ENCODE data around the gene VPREB3.

VPREB3 gene

DNA sequence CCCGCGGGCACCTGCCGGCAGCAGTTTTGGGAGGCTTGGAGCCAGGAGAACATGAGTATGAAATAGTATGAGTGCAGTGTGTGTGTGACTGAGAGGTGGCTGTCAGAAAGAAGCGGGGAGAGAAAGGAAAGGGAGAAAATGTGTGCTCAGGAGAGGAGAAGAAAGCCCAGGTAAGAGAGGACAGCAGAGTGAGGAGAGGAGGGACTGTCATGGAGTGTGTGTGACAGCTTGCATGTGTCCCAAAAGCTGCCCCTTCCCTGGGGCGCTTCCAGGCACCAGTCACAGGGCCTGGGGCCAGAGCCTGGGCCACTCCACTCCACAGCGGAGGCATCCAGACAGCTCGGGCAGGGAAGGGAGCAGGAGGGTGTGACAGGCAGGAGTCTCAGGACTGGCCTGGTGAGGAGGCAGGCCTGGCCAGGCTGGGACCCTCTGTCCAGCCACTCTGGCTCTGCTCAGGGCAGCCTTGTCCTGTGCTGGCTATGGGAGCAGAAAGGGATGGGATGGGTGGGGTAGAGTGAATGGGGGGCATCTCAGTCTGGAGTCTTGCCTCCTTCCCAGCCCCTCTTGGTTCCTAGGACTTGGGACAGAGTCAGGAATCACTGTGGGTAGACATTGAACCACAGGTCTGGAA, 19.4 kb upstream of the VPREB3 start:
- TF ChIP-seq, protein P1, sequence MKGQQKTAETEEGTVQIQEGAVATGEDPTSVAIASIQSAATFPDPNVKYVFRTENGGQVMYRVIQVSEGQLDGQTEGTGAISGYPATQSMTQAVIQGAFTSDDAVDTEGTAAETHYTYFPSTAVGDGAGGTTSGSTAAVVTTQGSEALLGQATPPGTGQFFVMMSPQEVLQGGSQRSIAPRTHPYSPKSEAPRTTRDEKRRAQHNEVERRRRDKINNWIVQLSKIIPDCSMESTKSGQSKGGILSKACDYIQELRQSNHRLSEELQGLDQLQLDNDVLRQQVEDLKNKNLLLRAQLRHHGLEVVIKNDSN (IDR thresholded peaks at IDR 0.05): no peak
- TF ChIP-seq EP300 (IDR thresholded peaks at IDR 0.05; ENCODE audit: borderline replicate concordance) (no peak), EGR1 (IDR thresholded peaks at IDR 0.05) (no peak), FOXM1 (IDR thresholded peaks at IDR 0.05; ENCODE audit: borderline replicate concordance, low read depth) (no peak), RAD21 (IDR thresholded peaks at IDR 0.05; ENCODE audit: low read depth) (no peak), YY1 (IDR thresholded peaks at IDR 0.05; ENCODE audit: low read depth) (no peak), NFIC (IDR thresholded peaks at IDR 0.05) (no peak)
- TF ChIP-seq, protein P2, sequence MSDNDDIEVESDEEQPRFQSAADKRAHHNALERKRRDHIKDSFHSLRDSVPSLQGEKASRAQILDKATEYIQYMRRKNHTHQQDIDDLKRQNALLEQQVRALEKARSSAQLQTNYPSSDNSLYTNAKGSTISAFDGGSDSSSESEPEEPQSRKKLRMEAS (IDR thresholded peaks at IDR 0.05): no peak
- TF ChIP-seq, protein P3, sequence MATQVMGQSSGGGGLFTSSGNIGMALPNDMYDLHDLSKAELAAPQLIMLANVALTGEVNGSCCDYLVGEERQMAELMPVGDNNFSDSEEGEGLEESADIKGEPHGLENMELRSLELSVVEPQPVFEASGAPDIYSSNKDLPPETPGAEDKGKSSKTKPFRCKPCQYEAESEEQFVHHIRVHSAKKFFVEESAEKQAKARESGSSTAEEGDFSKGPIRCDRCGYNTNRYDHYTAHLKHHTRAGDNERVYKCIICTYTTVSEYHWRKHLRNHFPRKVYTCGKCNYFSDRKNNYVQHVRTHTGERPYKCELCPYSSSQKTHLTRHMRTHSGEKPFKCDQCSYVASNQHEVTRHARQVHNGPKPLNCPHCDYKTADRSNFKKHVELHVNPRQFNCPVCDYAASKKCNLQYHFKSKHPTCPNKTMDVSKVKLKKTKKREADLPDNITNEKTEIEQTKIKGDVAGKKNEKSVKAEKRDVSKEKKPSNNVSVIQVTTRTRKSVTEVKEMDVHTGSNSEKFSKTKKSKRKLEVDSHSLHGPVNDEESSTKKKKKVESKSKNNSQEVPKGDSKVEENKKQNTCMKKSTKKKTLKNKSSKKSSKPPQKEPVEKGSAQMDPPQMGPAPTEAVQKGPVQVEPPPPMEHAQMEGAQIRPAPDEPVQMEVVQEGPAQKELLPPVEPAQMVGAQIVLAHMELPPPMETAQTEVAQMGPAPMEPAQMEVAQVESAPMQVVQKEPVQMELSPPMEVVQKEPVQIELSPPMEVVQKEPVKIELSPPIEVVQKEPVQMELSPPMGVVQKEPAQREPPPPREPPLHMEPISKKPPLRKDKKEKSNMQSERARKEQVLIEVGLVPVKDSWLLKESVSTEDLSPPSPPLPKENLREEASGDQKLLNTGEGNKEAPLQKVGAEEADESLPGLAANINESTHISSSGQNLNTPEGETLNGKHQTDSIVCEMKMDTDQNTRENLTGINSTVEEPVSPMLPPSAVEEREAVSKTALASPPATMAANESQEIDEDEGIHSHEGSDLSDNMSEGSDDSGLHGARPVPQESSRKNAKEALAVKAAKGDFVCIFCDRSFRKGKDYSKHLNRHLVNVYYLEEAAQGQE (IDR thresholded peaks at IDR 0.05; ENCODE audit: low read depth): no peak

DNA sequence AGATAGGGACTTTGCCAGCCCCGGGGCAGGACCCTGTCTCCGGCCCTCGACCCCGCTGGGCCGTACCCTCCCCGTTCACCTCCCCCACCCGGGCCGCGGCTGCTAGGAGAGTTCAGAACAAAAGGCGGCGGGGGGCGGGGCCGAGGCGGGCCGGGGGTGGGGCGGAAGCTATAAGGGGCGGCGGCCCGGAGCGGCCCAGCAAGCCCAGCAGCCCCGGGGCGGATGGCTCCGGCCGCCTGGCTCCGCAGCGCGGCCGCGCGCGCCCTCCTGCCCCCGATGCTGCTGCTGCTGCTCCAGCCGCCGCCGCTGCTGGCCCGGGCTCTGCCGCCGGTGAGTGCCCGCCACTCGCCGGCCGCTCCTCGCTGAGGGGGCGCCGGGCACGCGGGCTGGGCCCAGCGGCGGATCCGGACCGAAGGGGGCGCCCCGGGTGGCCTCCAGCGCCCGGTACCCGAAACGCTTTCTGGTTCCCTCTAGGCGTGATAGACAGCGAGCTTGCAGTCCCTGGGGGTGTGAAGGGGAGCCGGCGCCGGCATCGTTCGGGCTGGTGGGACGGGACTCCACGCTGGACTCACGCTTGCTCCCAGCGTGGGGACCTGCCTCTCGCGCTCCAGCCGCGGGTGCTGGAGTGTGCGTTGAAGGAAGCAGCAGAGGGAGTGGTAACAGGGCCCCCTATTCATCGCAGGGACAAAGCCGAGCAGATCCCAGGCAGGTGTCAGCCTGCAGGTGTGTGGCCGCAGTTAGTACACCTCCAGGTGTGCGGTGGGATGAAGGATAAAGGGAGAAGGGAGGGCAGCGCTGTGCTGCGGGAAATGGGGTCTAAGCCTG, 18.6 kb upstream of the VPREB3 start, which contains the start of gene MMP11:
MMP11 (plus strand) TSS at position 201 of the 825 bp plus-strand sequence; CDS start at position 223, 22 bp downstream.
- TF ChIP-seq CREB1 (IDR thresholded peaks at IDR 0.05; ENCODE audit: low read depth) (no peak), ZBTB7A (IDR thresholded peaks at IDR 0.05; ENCODE audit: low read depth) (peak; percentile 49), TAF1 (IDR thresholded peaks at IDR 0.05; ENCODE audit: low read depth) (peak; percentile 38; the same call in 1 of the 2 replicates), TCF12 (IDR thresholded peaks at IDR 0.05; ENCODE audit: low read depth) (no peak), TEAD4 (IDR thresholded peaks at IDR 0.05) (no peak), EGR1 (IDR thresholded peaks at IDR 0.05) (no peak), CEBPB (IDR thresholded peaks at IDR 0.05) (no peak)
- TF ChIP-seq, protein P1 (IDR thresholded peaks at IDR 0.05): no peak

DNA sequence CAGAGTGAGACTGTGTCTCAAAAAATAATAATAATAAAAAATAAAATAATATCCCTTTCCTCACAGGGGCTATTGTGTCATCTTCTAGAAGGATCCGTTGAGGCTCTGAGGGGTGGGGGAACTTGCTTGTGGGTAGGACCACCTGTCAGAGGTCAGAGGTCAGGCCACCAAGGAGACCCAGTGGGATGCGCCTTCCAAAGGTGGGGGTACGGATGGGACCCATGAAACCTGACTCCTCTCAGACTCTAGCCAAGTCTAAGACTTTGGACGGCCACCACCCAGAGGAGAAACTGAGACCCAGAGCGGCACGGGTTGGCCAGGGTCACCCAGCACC, 18.1 kb upstream of the VPREB3 start:
- TF ChIP-seq, protein P3 (IDR thresholded peaks at IDR 0.05; ENCODE audit: low read depth): no peak
- TF ChIP-seq TCF12 (IDR thresholded peaks at IDR 0.05; ENCODE audit: low read depth) (no peak), EP300 (IDR thresholded peaks at IDR 0.05; ENCODE audit: borderline replicate concordance) (no peak), TAF1 (IDR thresholded peaks at IDR 0.05; ENCODE audit: low read depth) (no peak), CEBPB (IDR thresholded peaks at IDR 0.05) (no peak), TEAD4 (IDR thresholded peaks at IDR 0.05) (no peak), ZBTB7A (IDR thresholded peaks at IDR 0.05; ENCODE audit: low read depth) (no peak; the same call in 1 of the 2 replicates), FOXM1 (IDR thresholded peaks at IDR 0.05; ENCODE audit: borderline replicate concordance, low read depth) (no peak), YY1 (IDR thresholded peaks at IDR 0.05; ENCODE audit: low read depth) (no peak), CREB1 (IDR thresholded peaks at IDR 0.05; ENCODE audit: low read depth) (no peak), EGR1 (IDR thresholded peaks at IDR 0.05) (no peak)
- TF ChIP-seq, protein P1 (IDR thresholded peaks at IDR 0.05): no peak
- TF ChIP-seq, protein P2 (IDR thresholded peaks at IDR 0.05): no peak

DNA sequence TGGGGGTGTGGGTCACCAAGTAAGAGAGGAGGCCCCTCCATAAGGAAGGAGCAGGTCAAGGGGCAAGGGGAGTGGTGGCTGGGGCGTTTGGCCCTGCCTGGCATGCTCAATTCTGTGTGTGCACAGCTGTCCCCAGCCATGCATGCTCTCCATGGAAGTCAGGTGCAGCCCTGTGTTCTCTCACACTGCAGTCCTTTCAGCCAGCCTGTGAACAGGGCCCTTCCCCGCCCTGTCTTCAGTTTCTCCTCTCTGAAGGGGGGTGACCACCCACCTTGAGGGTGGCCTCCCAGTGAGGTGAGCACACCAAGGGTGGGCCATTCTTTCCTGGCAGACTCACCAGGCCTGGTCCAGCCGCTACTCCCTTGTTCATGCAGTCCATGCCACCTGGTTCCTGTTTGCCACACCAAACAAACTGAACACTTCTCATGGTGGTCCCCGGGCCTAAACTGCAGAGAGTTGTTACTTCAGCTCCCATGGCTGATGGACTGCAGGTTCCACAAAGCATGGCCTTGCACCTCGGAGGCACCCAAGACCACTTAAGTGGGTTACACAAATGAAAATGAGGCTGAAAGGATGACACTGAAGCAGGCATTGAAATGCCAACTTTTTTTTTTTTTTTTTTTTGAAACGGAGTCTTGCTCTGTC, 15.2 kb upstream of the VPREB3 start:
- TF ChIP-seq YY1 (IDR thresholded peaks at IDR 0.05; ENCODE audit: low read depth) (no peak), RAD21 (IDR thresholded peaks at IDR 0.05; ENCODE audit: low read depth) (no peak), EP300 (IDR thresholded peaks at IDR 0.05; ENCODE audit: borderline replicate concordance) (no peak), CREB1 (IDR thresholded peaks at IDR 0.05; ENCODE audit: low read depth) (no peak), TCF12 (IDR thresholded peaks at IDR 0.05; ENCODE audit: low read depth) (no peak), ZBTB7A (IDR thresholded peaks at IDR 0.05; ENCODE audit: low read depth) (no peak), CEBPB (IDR thresholded peaks at IDR 0.05) (no peak), TAF1 (IDR thresholded peaks at IDR 0.05; ENCODE audit: low read depth) (no peak), FOXM1 (IDR thresholded peaks at IDR 0.05; ENCODE audit: borderline replicate concordance, low read depth) (no peak), EGR1 (IDR thresholded peaks at IDR 0.05) (no peak), NFIC (IDR thresholded peaks at IDR 0.05) (no peak), TEAD4 (IDR thresholded peaks at IDR 0.05) (no peak)
- TF ChIP-seq, protein P2 (IDR thresholded peaks at IDR 0.05): no peak
- TF ChIP-seq, protein P3 (IDR thresholded peaks at IDR 0.05; ENCODE audit: low read depth): no peak
- TF ChIP-seq, protein P1 (IDR thresholded peaks at IDR 0.05): no peak
